Dendritic cell treated with granulocyte-macrophage colony-stimulating factor and Interleukin-4, amounts not matched to agents 40 ng/mL and 50 ng/mL, for 4 days (primary cell): ENCODE measurements around the gene YIPF4.
"Not testable (repeated sequence)": the region's sequence is repeated elsewhere in the genome, so short reads cannot be mapped to it uniquely, and the experiment has no call there.

Experiments
- H3K27ac Mint-ChIP-seq: one replicate; pipeline ENCODE4 v1.8.0; 2022; ENCODE audit warnings: mild to moderate bottlenecking, mixed read lengths
- H3K27me3 Mint-ChIP-seq: one replicate; pipeline ENCODE4 v1.8.0; 2022; ENCODE audit warnings: mild to moderate bottlenecking, mixed read lengths
- H3K36me3 Mint-ChIP-seq: one replicate; pipeline ENCODE4 v1.8.0; 2022; ENCODE audit warnings: low read depth, mixed read lengths
- H3K4me1 Mint-ChIP-seq: one replicate; pipeline ENCODE4 v1.8.0; 2022; ENCODE audit warnings: low read depth, mixed read lengths
- H3K4me3 Mint-ChIP-seq: one replicate; pipeline ENCODE4 v1.8.0; 2022; ENCODE audit warnings: mild to moderate bottlenecking, moderate library complexity, mixed read lengths
- H3K9me3 Mint-ChIP-seq: one replicate; pipeline ENCODE4 v1.8.0; 2022; ENCODE audit warnings: mixed read lengths
- intact Hi-C: fragments of 100-400 bp; cut with micrococcal nuclease; formaldehyde crosslinking; loops from one replicate; pipeline ENCODE4 v1.15.0; 2022

YIPF4 gene

GRCh38 chr2:32363597-32363996 lies 85.9 kb downstream of the YIPF4 start:
- no peaks in the 10 kb centered on the region for H3K27me3 Mint-ChIP-seq
- H3K9me3 Mint-ChIP-seq: no peaks in the 10 kb centered on the region
- intact Hi-C loops: no loop called here
- no peak overlapping the region for H3K4me3 Mint-ChIP-seq
- peaks cover 75% of the 10 kb centered on the region for H3K4me1 Mint-ChIP-seq
- no peak overlapping the region for H3K27ac Mint-ChIP-seq
- H3K36me3 Mint-ChIP-seq: peaks cover 38% of the 10 kb centered on the region

GRCh38 chr2:32364290-32364689 lies 86.6 kb downstream of the YIPF4 start:
- H3K27me3 Mint-ChIP-seq, intact Hi-C loops, H3K4me3 Mint-ChIP-seq, H3K9me3 Mint-ChIP-seq: not testable (repeated sequence)
- peaks cover 31% of the 10 kb centered on the region for H3K36me3 Mint-ChIP-seq
- H3K4me1 Mint-ChIP-seq: peaks cover 75% of the 10 kb centered on the region
- H3K27ac Mint-ChIP-seq: peak overlapping the region; percentile 46

GRCh38 chr2:32365679-32366078 lies 88.0 kb downstream of the YIPF4 start:
- Mint-ChIP-seq H3K4me1 (peaks cover 64% of the 10 kb centered on the region), H3K36me3 (peaks cover 27% of the 10 kb centered on the region)
- intact Hi-C loops, H3K9me3 Mint-ChIP-seq, H3K4me3 Mint-ChIP-seq, H3K27ac Mint-ChIP-seq, H3K27me3 Mint-ChIP-seq: not testable (repeated sequence)
